A673 (cell line): Measurements from ENCODE around the gene MCCD1. TPM values are rescaled to one million over a fixed set of nuclear protein-coding genes. Genes with fewer than 3 reads are reported as not detected.
A peak's percentile ranks its signal among the peaks of the same experiment; 100 is the strongest.

Experiments used
- BruUV-seq: library from RNA; stranded (reverse); fragments of 400-500 nt; replicated peaks from 2 replicates; lab custom pipeline; 2021; lab: Mats Ljungman, UMichigan
- CTCF ChIA-PET: fragments of 300-600 bp; sonication (Branson Sonifier 250); formaldehyde crosslinking; loops from one replicate; lab custom pipeline; 2022; ENCODE audit warnings: antibody characterized with exemption; lab: Charles Lee
- POLR2A ChIA-PET: fragments of 300-600 bp; sonication (Branson Sonifier 250); formaldehyde crosslinking; loops from one replicate; lab custom pipeline; 2022; ENCODE audit warnings: antibody characterized with exemption; ENCODE audit not compliant: low non-redundant PET; lab: Charles Lee
- DNase-seq: peaks from one replicate; pipeline ENCODE4 v3.0.0-alpha.2; 2015; ENCODE audit warnings: low spot score
- H3K27ac ChIP-seq: fragments of 200-600 bp; sonication (generic); 2 replicates; pipeline ENCODE4 v1.5.1; 2016; ENCODE audit warnings: mixed run types, low read depth, mild to moderate bottlenecking, mixed read lengths, antibody characterized with exemption, low read length; ENCODE audit not compliant: poor library complexity, severe bottlenecking
- H3K27me3 ChIP-seq: fragments of 200-600 bp; sonication (generic); replicated peaks from 2 replicates; pipeline ENCODE4 v1.6.1; 2017; ENCODE audit warnings: mixed run types, low read depth, mild to moderate bottlenecking, mixed read lengths, antibody characterized with exemption, low read length; ENCODE audit not compliant: insufficient read depth, poor library complexity
- H3K36me3 ChIP-seq: fragments of 200-600 bp; sonication (generic); 2 replicates; pipeline ENCODE4 v1.6.1; 2016; ENCODE audit warnings: mixed run types, mild to moderate bottlenecking, mixed read lengths, antibody characterized with exemption, low read length; ENCODE audit not compliant: insufficient read depth, poor library complexity, severe bottlenecking
- H3K4me1 ChIP-seq: fragments of 200-600 bp; sonication (generic); 2 replicates; pipeline ENCODE4 v1.6.1; 2017; ENCODE audit warnings: mixed run types, mild to moderate bottlenecking, mixed read lengths, antibody characterized with exemption, low read length; ENCODE audit not compliant: insufficient read depth, poor library complexity, severe bottlenecking
- H3K4me3 ChIP-seq: fragments of 200-600 bp; sonication (generic); 2 replicates; pipeline ENCODE4 v1.5.1; 2016; ENCODE audit warnings: low read depth, mixed run types, mild to moderate bottlenecking, mixed read lengths, low read length; ENCODE audit not compliant: poor library complexity, severe bottlenecking
- H3K9me3 ChIP-seq: fragments of 200-600 bp; sonication (generic); 2 replicates; pipeline ENCODE4 v1.6.1; 2016; ENCODE audit warnings: mixed run types, low read depth, mild to moderate bottlenecking, mixed read lengths, antibody characterized with exemption, low read length; ENCODE audit not compliant: poor library complexity, severe bottlenecking
- EZH2 ChIP-seq: fragments of 200-600 bp; sonication (generic); IDR thresholded peaks from 2 replicates; pipeline ENCODE4 v1.6.1; 2017; ENCODE audit warnings: borderline replicate concordance, low read depth, mild to moderate bottlenecking, mixed read lengths, antibody characterized with exemption, low read length; ENCODE audit not compliant: poor library complexity, severe bottlenecking
- intact Hi-C: fragments of 100-400 bp; cut with micrococcal nuclease; formaldehyde crosslinking; loops from one replicate; pipeline ENCODE4 v1.10.0; 2022; ENCODE audit not compliant: unreplicated experiment
- total RNA-seq: library from RNA; stranded (reverse); gene quantifications from 2 replicates; pipeline ENCODE4 v1.2.3, GENCODE V29; 2021
- TF ChIP-seq, protein P1 (sequence below): fragments of 300-800, 200-600 bp; sonication (generic); conservative IDR thresholded peaks from 2 replicates; pipeline ENCODE4 v1.5.1; 2017; ENCODE audit warnings: low read depth, mild to moderate bottlenecking, antibody characterized with exemption, low read length, moderate library complexity, mixed read lengths

MCCD1 gene
- total RNA-seq, 1 experiment from 2014 or later = not detected

DNA sequence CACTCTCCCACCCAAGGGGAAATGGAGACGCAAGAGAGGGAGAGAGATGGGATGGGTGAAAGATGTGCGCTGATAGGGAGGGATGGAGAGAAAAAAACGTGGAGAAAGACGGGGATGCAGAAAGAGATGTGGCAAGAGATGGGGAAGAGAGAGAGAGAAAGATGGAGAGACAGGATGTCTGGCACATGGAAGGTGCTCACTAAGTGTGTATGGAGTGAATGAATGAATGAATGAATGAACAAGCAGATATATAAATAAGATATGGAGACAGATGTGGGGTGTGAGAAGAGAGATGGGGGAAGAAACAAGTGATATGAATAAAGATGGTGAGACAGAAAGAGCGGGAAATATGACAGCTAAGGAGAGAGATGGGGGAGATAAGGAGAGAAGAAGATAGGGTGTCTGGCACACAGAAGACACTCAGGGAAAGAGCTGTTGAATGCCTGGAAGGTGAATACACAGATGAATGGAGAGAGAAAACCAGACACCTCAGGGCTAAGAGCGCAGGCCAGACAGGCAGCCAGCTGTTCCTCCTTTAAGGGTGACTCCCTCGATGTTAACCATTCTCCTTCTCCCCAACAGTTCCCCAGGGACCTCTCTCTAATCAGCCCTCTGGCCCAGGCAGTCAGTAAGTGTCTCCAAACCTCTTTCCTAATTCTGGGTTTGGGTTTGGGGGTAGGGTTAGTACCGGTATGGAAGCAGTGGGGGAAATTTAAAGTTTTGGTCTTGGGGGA is 47.4 kb downstream of the MCCD1 start:
- no peaks in the 10 kb centered on the region for H3K9me3 ChIP-seq
- intact Hi-C loops = no loop called here
- H3K4me1 ChIP-seq = peaks cover 5% of the 10 kb centered on the region
- no peak overlapping the region for H3K4me3 ChIP-seq
- no peaks in the 10 kb centered on the region for H3K36me3 ChIP-seq
- POLR2A ChIA-PET = no interaction called here
- no peaks in the 10 kb centered on the region for H3K27me3 ChIP-seq
- H3K27ac ChIP-seq = no peak overlapping the region
- peak; percentile 45 for DNase-seq
- CTCF ChIA-PET = no interaction called here
- no TSS peak for BruUV-seq
- TF ChIP-seq EZH2 = no peak
- TF ChIP-seq, protein P1, sequence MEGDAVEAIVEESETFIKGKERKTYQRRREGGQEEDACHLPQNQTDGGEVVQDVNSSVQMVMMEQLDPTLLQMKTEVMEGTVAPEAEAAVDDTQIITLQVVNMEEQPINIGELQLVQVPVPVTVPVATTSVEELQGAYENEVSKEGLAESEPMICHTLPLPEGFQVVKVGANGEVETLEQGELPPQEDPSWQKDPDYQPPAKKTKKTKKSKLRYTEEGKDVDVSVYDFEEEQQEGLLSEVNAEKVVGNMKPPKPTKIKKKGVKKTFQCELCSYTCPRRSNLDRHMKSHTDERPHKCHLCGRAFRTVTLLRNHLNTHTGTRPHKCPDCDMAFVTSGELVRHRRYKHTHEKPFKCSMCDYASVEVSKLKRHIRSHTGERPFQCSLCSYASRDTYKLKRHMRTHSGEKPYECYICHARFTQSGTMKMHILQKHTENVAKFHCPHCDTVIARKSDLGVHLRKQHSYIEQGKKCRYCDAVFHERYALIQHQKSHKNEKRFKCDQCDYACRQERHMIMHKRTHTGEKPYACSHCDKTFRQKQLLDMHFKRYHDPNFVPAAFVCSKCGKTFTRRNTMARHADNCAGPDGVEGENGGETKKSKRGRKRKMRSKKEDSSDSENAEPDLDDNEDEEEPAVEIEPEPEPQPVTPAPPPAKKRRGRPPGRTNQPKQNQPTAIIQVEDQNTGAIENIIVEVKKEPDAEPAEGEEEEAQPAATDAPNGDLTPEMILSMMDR = no peak

DNA sequence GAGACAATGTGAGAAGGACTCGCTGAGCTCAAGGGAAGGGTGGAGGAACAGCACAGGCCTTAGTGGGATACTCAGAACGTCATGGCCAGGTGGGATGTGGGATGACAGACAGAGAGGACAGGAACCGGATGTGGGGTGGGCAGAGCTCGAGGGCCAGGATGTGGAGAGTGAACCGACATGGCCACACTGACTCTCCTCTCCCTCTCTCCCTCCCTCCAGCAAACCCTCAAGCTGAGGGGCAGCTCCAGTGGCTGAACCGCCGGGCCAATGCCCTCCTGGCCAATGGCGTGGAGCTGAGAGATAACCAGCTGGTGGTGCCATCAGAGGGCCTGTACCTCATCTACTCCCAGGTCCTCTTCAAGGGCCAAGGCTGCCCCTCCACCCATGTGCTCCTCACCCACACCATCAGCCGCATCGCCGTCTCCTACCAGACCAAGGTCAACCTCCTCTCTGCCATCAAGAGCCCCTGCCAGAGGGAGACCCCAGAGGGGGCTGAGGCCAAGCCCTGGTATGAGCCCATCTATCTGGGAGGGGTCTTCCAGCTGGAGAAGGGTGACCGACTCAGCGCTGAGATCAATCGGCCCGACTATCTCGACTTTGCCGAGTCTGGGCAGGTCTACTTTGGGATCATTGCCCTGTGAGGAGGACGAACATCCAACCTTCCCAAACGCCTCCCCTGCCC is 48.3 kb downstream of the MCCD1 start:
- H3K4me1 ChIP-seq = peaks cover 5% of the 10 kb centered on the region
- H3K27ac ChIP-seq = no peak overlapping the region
- no peaks in the 10 kb centered on the region for H3K36me3 ChIP-seq
- no peak overlapping the region for H3K4me3 ChIP-seq
- intact Hi-C loops = no loop called here
- ChIA-PET POLR2A (no interaction called here), CTCF (no interaction called here)
- no peak for DNase-seq
- no peak for TF ChIP-seq EZH2
- TF ChIP-seq, protein P1 = no peak
- BruUV-seq = no TSS peak
- H3K9me3 ChIP-seq = no peaks in the 10 kb centered on the region
- H3K27me3 ChIP-seq = no peaks in the 10 kb centered on the region

DNA sequence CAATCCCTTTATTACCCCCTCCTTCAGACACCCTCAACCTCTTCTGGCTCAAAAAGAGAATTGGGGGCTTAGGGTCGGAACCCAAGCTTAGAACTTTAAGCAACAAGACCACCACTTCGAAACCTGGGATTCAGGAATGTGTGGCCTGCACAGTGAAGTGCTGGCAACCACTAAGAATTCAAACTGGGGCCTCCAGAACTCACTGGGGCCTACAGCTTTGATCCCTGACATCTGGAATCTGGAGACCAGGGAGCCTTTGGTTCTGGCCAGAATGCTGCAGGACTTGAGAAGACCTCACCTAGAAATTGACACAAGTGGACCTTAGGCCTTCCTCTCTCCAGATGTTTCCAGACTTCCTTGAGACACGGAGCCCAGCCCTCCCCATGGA is 48.8 kb downstream of the MCCD1 start:
- CTCF ChIA-PET = no interaction called here

More for the DNA sequence above, 48.8 kb downstream of the MCCD1 start:
- Histone ChIP-seq H3K9me3 (no peaks in the 10 kb centered on the region), H3K4me1 (peaks cover 5% of the 10 kb centered on the region), H3K27me3 (no peaks in the 10 kb centered on the region), H3K27ac (no peak overlapping the region), H3K4me3 (no peak overlapping the region), H3K36me3 (no peaks in the 10 kb centered on the region)
- no peak for DNase-seq
- TF ChIP-seq, protein P1 = no peak
- TF ChIP-seq EZH2 = no peak
- intact Hi-C loops = no loop called here
- POLR2A ChIA-PET = no interaction called here
- no TSS peak for BruUV-seq
